Neural crest cell (in vitro differentiated cells): ENCODE measurements around the gene ZSCAN5A. TPM values are rescaled to one million over a fixed set of nuclear protein-coding genes. Genes with fewer than 3 reads are reported as not detected.

ENCODE experiments used
- DNase-seq: peaks from one replicate; pipeline ENCODE4 v3.0.0; 2021; ENCODE audit warnings: low read depth, mixed read lengths, low spot score
- H3K27ac Mint-ChIP-seq: one replicate; pipeline ENCODE4 v1.8.0; 2021; ENCODE audit warnings: mild to moderate bottlenecking, mixed read lengths; ENCODE audit not compliant: unreplicated experiment
- H3K27me3 Mint-ChIP-seq: 2 replicates; pipeline ENCODE4 v1.8.0; 2021; ENCODE audit warnings: low read depth, mild to moderate bottlenecking, mixed read lengths
- H3K36me3 Mint-ChIP-seq: 2 replicates; pipeline ENCODE4 v1.8.0; 2021; ENCODE audit warnings: low read depth, mild to moderate bottlenecking, mixed read lengths
- H3K4me1 Mint-ChIP-seq: 2 replicates; pipeline ENCODE4 v1.8.0; 2021; ENCODE audit warnings: mixed read lengths
- H3K4me3 Mint-ChIP-seq: one replicate; pipeline ENCODE4 v1.8.0; 2021; ENCODE audit warnings: mild to moderate bottlenecking, mixed read lengths
- H3K9me3 Mint-ChIP-seq: 2 replicates; pipeline ENCODE4 v1.8.0; 2021; ENCODE audit warnings: mixed read lengths
- CTCF ChIP-seq: fragments of 200-600 bp; sonication (generic); conservative IDR thresholded peaks from 2 replicates; pipeline ENCODE4 v1.5.0; 2021; ENCODE audit warnings: antibody characterized with exemption, mild to moderate bottlenecking
- total RNA-seq: library from RNA; stranded (reverse); gene quantifications from 2 replicates; pipeline ENCODE4 v1.2.1, GENCODE V29; 2021

ZSCAN5A gene
- total RNA-seq, 1 donor from 2014 or later: 14.7 TPM

- Mint-ChIP-seq H3K9me3 (peaks cover 3% of the 10 kb centered on the region), H3K4me1 (no peaks in the 10 kb centered on the region), H3K36me3 (peaks cover 26% of the 10 kb centered on the region), H3K27ac (no peak overlapping the region), H3K27me3 (no peaks in the 10 kb centered on the region), H3K4me3 (no peak overlapping the region)
- no peak for DNase-seq
- no peak for TF ChIP-seq CTCF
Measured at GRCh38 chr19:56284746-56285145, 29.9 kb downstream of the ZSCAN5A start.

DNA sequence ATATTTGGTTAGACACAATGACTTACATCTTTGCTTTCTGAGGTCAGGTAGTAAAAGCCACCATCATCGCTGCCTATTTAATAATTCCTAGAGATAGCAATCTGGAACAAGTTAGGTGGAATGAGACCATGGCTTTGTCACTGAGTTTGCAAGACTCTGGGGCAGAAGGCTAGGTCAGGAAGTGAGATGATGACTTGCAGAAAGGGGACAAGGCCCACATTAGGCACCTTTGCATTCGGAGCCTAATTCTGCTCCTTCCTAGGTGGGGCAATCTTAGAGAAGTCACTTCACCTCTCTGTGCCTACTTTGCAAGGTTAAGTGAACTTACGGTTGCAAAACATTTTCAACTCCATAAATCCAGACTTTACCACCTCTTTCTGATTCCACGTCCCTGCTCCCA is 31.8 kb downstream of the ZSCAN5A start:
- DNase-seq: no peak
- H3K9me3 Mint-ChIP-seq: peaks cover 3% of the 10 kb centered on the region
- no peaks in the 10 kb centered on the region for H3K4me1 Mint-ChIP-seq
- H3K27ac Mint-ChIP-seq: no peak overlapping the region
- peaks cover 24% of the 10 kb centered on the region for H3K36me3 Mint-ChIP-seq
- H3K27me3 Mint-ChIP-seq: no peaks in the 10 kb centered on the region
- TF ChIP-seq CTCF: no peak
- no peak overlapping the region for H3K4me3 Mint-ChIP-seq

DNA sequence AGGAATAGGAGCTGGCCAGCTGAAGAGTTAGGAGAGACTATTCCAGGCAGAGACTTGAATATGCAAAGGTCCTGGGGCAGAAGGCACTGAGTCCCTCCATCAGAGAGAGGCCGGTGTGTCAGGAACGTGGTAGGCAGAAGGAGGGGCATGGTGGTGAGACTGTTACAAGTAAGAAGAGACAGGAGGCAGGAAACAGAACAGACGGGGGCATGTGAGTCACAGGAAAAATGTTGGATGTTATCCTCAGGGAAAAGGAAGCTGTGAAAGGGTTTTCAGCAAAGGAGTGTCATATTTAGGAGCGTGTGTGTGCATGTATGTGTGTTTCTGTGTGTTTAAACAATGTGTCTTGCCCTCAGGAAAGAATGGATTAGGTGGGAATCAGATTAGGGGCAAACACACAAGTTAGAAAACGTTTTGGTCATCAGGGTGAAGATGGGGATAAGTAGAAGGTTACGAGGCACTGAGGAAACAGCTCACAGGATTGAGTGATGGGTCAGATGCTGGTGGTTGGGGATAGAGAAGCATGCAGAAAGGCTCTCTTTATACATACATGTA is 41.0 kb downstream of the ZSCAN5A start:
- TF ChIP-seq CTCF: no peak
- no peak for DNase-seq
- Mint-ChIP-seq H3K27me3 (no peaks in the 10 kb centered on the region), H3K36me3 (peaks cover 26% of the 10 kb centered on the region), H3K9me3 (peaks cover 5% of the 10 kb centered on the region), H3K4me1 (no peaks in the 10 kb centered on the region), H3K4me3 (no peak overlapping the region), H3K27ac (no peak overlapping the region)

- peaks cover 4% of the 10 kb centered on the region for H3K9me3 Mint-ChIP-seq
- no peak for DNase-seq
- H3K4me3 Mint-ChIP-seq: no peak within 1 kb of the TSS
- H3K27me3 Mint-ChIP-seq: no peaks in the 10 kb centered on the region
- TF ChIP-seq CTCF: no peak
- H3K36me3 Mint-ChIP-seq: peaks cover 21% of the 10 kb centered on the region
- H3K27ac Mint-ChIP-seq: no peak within 1 kb of the TSS
- H3K4me1 Mint-ChIP-seq: no peaks in the 10 kb centered on the region
Measured at GRCh38 chr19:56272161-56272798, 42.4 kb downstream of the ZSCAN5A start, which contains the start of gene EDDM13. Gene EDDM13 (plus strand): TSS chr19:56272748. CDS start chr19:56272835, 87 bp downstream.

DNA sequence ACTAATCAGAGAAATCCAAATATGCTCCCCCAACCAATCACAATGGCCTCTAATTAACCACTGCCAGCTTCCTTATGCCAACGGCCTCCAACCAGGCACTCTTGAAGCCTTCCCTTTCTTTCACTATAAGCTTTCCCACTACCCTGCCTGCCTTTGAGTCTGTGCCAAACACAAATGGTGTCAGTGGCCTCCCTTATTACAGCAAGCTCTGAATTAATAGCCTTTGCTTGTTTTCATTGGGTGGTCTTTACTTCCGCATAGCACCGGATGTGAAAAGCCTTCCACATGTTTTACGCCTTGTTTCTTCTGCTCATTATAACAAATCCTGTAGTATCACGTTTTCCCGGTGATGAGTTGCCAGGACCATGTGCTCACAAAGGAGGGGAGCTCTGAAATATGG is 43.5 kb downstream of the ZSCAN5A start:
- Mint-ChIP-seq H3K36me3 (peaks cover 16% of the 10 kb centered on the region), H3K27ac (no peak overlapping the region), H3K4me1 (no peaks in the 10 kb centered on the region), H3K9me3 (no peaks in the 10 kb centered on the region), H3K4me3 (no peak overlapping the region), H3K27me3 (no peaks in the 10 kb centered on the region)
- no peak for TF ChIP-seq CTCF
- no peak for DNase-seq
